HG02678 (cell line): ENCODE measurements around the gene C14orf39.
"Not testable (repeated sequence)": the region's sequence is repeated elsewhere in the genome, so short reads cannot be mapped to it uniquely, and the experiment has no call there.

Experiments used
- ATAC-seq: cut with Tn5 transposase; IDR thresholded peaks from one replicate; pipeline ENCODE4 v1.9.1; 2021; ENCODE audit warnings: mild to moderate bottlenecking, moderate library complexity; ENCODE audit not compliant: unreplicated experiment

The C14orf39 gene

DNA sequence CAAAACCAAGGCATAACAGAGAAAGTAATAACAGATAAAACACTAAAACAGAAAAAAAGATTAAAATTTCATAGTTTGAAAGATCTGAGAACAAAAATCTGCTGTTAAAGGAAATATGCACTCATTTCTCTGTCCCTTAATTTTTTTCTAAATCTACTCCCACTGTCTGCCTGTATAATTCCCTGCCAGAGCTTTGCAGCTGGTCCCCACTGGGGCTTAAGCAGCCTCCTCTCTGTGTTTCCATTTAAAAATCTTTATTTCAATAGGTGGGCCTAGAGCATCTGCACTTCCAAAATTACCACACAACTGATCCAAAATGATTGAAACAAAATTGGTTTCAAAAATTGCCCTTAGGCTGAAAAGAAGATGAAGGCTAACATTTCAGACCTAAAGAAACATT lies 16.7 kb upstream of the C14orf39 start:
- no peak for ATAC-seq

GRCh38 chr14:60495946-60496345 lies 10.1 kb upstream of the C14orf39 start:
- ATAC-seq = no peak

- ATAC-seq = no peak
These were observed 4.4 kb upstream of the C14orf39 start for GRCh38 chr14:60490270-60490669.

GRCh38 chr14:60488175-60488574 lies 2.3 kb upstream of the C14orf39 start:
- no peak for ATAC-seq

DNA sequence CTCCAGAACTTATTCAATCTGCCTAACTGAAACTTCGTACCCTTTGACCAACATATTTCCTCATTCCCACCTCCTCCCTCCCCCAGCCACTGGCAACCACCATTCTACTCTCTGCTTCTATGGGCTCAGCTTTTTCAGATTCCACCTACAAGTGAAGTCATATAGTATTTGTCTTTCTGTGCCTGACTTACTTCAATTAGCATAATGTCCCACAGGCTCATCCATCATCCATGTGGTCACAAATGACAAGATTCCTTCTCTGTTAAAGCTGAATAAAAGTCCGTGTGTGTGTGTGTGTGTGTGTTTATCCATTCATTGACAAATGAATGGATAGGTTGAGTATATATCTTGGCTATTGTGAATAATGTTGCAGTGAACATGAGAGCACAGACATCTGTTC lies 1.3 kb upstream of the C14orf39 start:
- no peak for ATAC-seq

- ATAC-seq = no peak
These were observed 736 bp downstream of the C14orf39 start for GRCh38 chr14:60485057-60485597.

DNA sequence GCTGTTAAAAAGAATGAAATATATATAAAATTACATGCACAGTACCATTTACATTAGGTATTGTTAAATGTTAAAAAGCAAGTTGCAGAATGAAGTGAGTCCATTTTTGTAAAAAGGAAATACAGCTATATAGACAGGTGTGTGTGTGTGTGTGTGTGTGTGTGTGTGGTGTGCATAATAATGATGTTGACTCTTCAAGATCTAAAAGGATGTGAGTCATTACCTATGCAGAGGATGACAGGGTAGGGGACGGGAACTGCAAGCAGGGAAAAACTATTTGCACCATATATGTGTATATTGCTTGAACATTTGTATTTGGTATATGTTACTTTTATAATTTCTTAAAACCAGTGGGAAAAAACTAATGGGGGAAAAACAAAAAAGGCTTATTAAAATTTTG lies 3.1 kb downstream of the C14orf39 start:
- no peak for ATAC-seq

GRCh38 chr14:60480248-60480647 lies 5.6 kb downstream of the C14orf39 start:
- ATAC-seq = not testable (repeated sequence)

DNA sequence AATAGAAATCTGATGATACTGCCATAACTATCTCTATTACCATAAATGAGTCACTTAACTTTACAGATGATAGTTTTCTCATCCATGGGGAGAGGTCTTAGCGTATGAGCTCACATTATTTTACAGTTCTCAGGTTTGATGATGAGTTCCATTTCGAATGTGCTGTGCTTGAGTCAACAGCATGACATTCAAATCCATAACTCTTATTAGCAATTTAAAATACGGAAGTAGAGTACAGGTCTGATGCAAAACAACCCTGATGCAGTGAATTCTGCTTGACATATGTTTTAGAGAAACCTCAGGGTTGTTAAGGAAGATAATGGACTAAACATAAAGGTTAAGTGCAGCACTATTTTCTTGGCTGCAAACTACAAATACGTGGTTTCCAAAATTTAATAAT lies 30.0 kb downstream of the C14orf39 start:
- ATAC-seq = no peak

GRCh38 chr14:60430276-60430675 lies 55.6 kb downstream of the C14orf39 start:
- no peak for ATAC-seq

- no peak for ATAC-seq
These were observed 65.8 kb downstream of the C14orf39 start for GRCh38 chr14:60420050-60420449.

GRCh38 chr14:60397550-60397949 lies 88.3 kb downstream of the C14orf39 start:
- not testable (repeated sequence) for ATAC-seq

DNA sequence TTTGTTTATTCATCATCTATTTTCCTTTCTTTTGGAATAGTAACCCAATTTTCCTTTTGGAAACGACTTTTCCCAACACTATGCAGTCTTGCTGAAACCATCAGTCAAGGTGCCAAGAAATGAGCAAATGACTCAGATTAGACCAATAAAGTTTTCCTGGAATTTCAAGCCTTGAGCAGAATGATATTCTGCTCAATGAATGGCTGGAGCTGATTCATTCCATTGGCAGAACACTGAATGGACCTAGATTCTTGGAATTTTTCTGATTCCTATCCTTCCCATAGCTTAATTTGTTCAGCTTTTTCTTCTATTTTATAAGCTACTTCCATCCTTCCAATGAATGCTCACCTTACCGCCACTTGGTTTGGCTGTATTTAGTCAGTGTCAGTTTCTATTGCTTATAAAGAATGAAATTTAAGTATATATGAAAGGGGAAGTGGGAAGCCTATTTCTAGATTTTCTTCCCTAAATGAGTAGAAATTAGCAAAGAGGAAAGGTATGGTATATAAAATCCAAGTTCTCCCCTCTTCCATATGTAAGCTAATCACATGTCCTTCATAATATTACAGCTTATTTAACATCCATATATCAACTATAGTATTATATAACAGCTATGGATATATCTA lies 89.0 kb downstream of the C14orf39 start:
- no peak for ATAC-seq
